WTC11 (cell line): ENCODE data around the gene TXNRD2. TPM values are rescaled to one million over a fixed set of nuclear protein-coding genes. Genes with fewer than 3 reads are reported as not detected.

ENCODE experiments used
- ATAC-seq: fragments of 200-7000 bp; cut with Tn5 transposase; 2 replicates; pipeline ENCODE4 v1.10.0; 2021; ENCODE audit warnings: mild to moderate bottlenecking, moderate library complexity
- CTCF ChIA-PET: fragments of 300-600 bp; sonication (Branson Sonifier 250); formaldehyde crosslinking; loops from one replicate; lab custom pipeline; 2021; ENCODE audit warnings: antibody characterized with exemption; lab: Charles Lee
- POLR2A ChIA-PET: fragments of 350-600 bp; sonication (Branson Sonifier 250); formaldehyde crosslinking; loops from one replicate; lab custom pipeline; 2021; ENCODE audit warnings: antibody characterized with exemption; lab: Charles Lee
- DNase-seq: peaks from one replicate; pipeline ENCODE4 v3.0.0; 2021; ENCODE audit warnings: low spot score
- H3K27ac Mint-ChIP-seq: 2 replicates; pipeline ENCODE4 v1.8.0; 2021; ENCODE audit warnings: mixed read lengths
- H3K27me3 Mint-ChIP-seq: 2 replicates; pipeline ENCODE4 v1.8.0; 2021; ENCODE audit warnings: low read depth, mild to moderate bottlenecking, moderate library complexity, mixed read lengths
- H3K36me3 Mint-ChIP-seq: 2 replicates; pipeline ENCODE4 v1.8.0; 2021; ENCODE audit warnings: mixed read lengths
- H3K4me1 Mint-ChIP-seq: 2 replicates; pipeline ENCODE4 v1.8.0; 2022; ENCODE audit warnings: mixed read lengths
- H3K4me3 Mint-ChIP-seq: 2 replicates; pipeline ENCODE4 v1.8.0; 2021; ENCODE audit warnings: mild to moderate bottlenecking, moderate library complexity, mixed read lengths
- H3K9me3 Mint-ChIP-seq: 2 replicates; pipeline ENCODE4 v1.8.0; 2021; ENCODE audit warnings: mixed read lengths
- AR ChIP-seq: fragments of 250-450 bp; sonication (Bioruptor Pico); IDR thresholded peaks from 2 replicates; pipeline ENCODE4 v1.9.0; 2021; ENCODE audit warnings: mild to moderate bottlenecking
- CREM ChIP-seq: sonication (generic); formaldehyde crosslinking; IDR thresholded peaks from 2 replicates; pipeline ENCODE4 v1.8.1; 2022; ENCODE audit warnings: mild to moderate bottlenecking, missing genetic modification reagents, moderate library complexity
- E2F1 ChIP-seq: sonication (generic); formaldehyde crosslinking; IDR thresholded peaks from 2 replicates; pipeline ENCODE4 v1.8.0; 2022; ENCODE audit warnings: mild to moderate bottlenecking, missing genetic modification reagents
- EMX1 ChIP-seq: fragments of 250-450 bp; sonication (Bioruptor Pico); IDR thresholded peaks from 2 replicates; pipeline ENCODE4 v1.8.0; 2021; ENCODE audit warnings: mild to moderate bottlenecking
- FOXJ3 ChIP-seq: sonication (generic); formaldehyde crosslinking; IDR thresholded peaks from 2 replicates; pipeline ENCODE4 v1.9.0; 2021; ENCODE audit warnings: missing genetic modification reagents, mild to moderate bottlenecking, borderline replicate concordance
- FOXP1 ChIP-seq: sonication (generic); formaldehyde crosslinking; IDR thresholded peaks from 2 replicates; pipeline ENCODE4 v1.8.0; 2022; ENCODE audit warnings: missing genetic modification reagents, mild to moderate bottlenecking, moderate library complexity, borderline replicate concordance
- GTF2I ChIP-seq: fragments of 250-450 bp; sonication (Bioruptor Pico); conservative IDR thresholded peaks from 2 replicates; pipeline ENCODE4 v1.4.0; 2021; ENCODE audit warnings: mild to moderate bottlenecking
- IRF1 ChIP-seq: sonication (generic); formaldehyde crosslinking; IDR thresholded peaks from 2 replicates; pipeline ENCODE4 v1.8.0; 2023; ENCODE audit warnings: missing genetic modification reagents
- MXD4 ChIP-seq: fragments of 250-450 bp; sonication (Bioruptor Pico); IDR thresholded peaks from 2 replicates; pipeline ENCODE4 v1.8.0; 2021; ENCODE audit warnings: mild to moderate bottlenecking, moderate library complexity, borderline replicate concordance
- PREB ChIP-seq: sonication (generic); formaldehyde crosslinking; IDR thresholded peaks from 2 replicates; pipeline ENCODE4 v1.8.1; 2022; ENCODE audit warnings: mild to moderate bottlenecking, missing genetic modification reagents, moderate library complexity, borderline replicate concordance
- USF2 ChIP-seq: sonication (generic); formaldehyde crosslinking; IDR thresholded peaks from 2 replicates; pipeline ENCODE4 v1.8.1; 2023; ENCODE audit warnings: mild to moderate bottlenecking, missing genetic modification reagents, moderate library complexity
- ZNF121 ChIP-seq: sonication (generic); formaldehyde crosslinking; IDR thresholded peaks from 2 replicates; pipeline ENCODE4 v1.8.0; 2023; ENCODE audit warnings: missing genetic modification reagents
- ZNF219 ChIP-seq: sonication (generic); formaldehyde crosslinking; IDR thresholded peaks from 2 replicates; pipeline ENCODE4 v1.8.0; 2023; ENCODE audit warnings: missing genetic modification reagents, mild to moderate bottlenecking, borderline replicate concordance
- ZNF416 ChIP-seq: fragments of 250-450 bp; sonication (Bioruptor Pico); IDR thresholded peaks from 2 replicates; pipeline ENCODE4 v1.9.0; 2021; ENCODE audit warnings: mild to moderate bottlenecking, inconsistent platforms
- ZNF671 ChIP-seq: fragments of 250-450 bp; sonication (Bioruptor Pico); IDR thresholded peaks from 2 replicates; pipeline ENCODE4 v1.8.0; 2021; ENCODE audit warnings: mild to moderate bottlenecking
- total RNA-seq: library from RNA; stranded (reverse); gene quantifications from 3 replicates; pipeline ENCODE4 v1.2.3, GENCODE V29; 2021
- TF ChIP-seq, protein P1 (sequence below): fragments of 250-450 bp; sonication (Bioruptor Pico); IDR thresholded peaks from 2 replicates; pipeline ENCODE4 v1.9.0; 2021; ENCODE audit warnings: moderate library complexity, mild to moderate bottlenecking, inconsistent platforms, borderline replicate concordance
- TF ChIP-seq, protein P2 (sequence below): sonication (generic); formaldehyde crosslinking; IDR thresholded peaks from 2 replicates; pipeline ENCODE4 v1.8.0; 2022; ENCODE audit warnings: mild to moderate bottlenecking, missing genetic modification reagents
- TF ChIP-seq, protein P3 (sequence below): sonication (generic); formaldehyde crosslinking; conservative IDR thresholded peaks from 2 replicates; pipeline ENCODE4 v1.8.1; 2022; ENCODE audit warnings: mild to moderate bottlenecking, missing genetic modification reagents
- TF ChIP-seq, protein P4 (sequence below): fragments of 250-450 bp; sonication (Bioruptor Pico); IDR thresholded peaks from 2 replicates; pipeline ENCODE4 v1.9.0; 2021; ENCODE audit warnings: mild to moderate bottlenecking, borderline replicate concordance

The TXNRD2 gene
- total RNA-seq, 1 experiment from 2014 or later: 15.9 TPM

- no peak for TF ChIP-seq AR (CRISPR knock-in tag)
Observed at GRCh38 chr22:19898831-19899567, 42.6 kb downstream of the TXNRD2 start (continued).

DNA sequence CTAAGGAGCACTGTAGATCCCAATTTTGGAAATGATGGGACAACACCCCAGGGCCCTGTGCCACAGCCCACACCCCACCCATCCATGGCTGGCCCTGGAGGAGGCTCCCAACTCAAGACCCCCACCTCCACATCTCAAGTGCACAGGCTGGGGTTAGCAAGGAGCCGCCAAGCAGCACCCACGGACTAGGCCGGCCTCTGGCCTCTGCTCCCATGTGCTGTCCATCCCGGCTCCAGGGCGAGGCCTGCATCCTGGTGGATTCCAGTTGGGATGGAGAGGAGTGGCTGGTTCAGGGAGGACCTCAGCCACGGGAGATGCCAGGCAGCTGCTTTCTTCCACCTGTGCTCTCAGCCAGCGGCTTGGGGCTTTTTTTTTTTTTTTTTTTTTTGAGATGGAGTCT lies 43.5 kb downstream of the TXNRD2 start:
- Mint-ChIP-seq H3K4me3 (no peak overlapping the region), H3K4me1 (peaks cover 6% of the 10 kb centered on the region), H3K36me3 (no peaks in the 10 kb centered on the region), H3K27ac (no peak overlapping the region), H3K9me3 (no peaks in the 10 kb centered on the region), H3K27me3 (no peaks in the 10 kb centered on the region)
- CTCF ChIA-PET: interaction anchor here (3.6 kb wide), 1 partner anchor 12 kb away, joined by 21 read pairs; no protein-coding TSS in a partner anchor
- no peak for ATAC-seq
- POLR2A ChIA-PET: interaction anchor here (0.6 kb wide), 1 partner anchor 175 kb away, joined by 4 read pairs; no protein-coding TSS in a partner anchor
- no peak for DNase-seq
- TF ChIP-seq FOXJ3 (no peak), GTF2I (CRISPR knock-in tag) (no peak), ZNF121 (CRISPR knock-in tag) (no peak), ZNF671 (CRISPR knock-in tag) (no peak), FOXP1 (no peak), PREB (no peak), CREM (CRISPR knock-in tag) (no peak), EMX1 (CRISPR knock-in tag) (no peak), MXD4 (CRISPR knock-in tag) (no peak), ZNF219 (CRISPR knock-in tag) (no peak), USF2 (CRISPR knock-in tag) (no peak), E2F1 (CRISPR knock-in tag) (no peak), ZNF416 (no peak), IRF1 (CRISPR knock-in tag) (no peak)
- TF ChIP-seq, protein P1, sequence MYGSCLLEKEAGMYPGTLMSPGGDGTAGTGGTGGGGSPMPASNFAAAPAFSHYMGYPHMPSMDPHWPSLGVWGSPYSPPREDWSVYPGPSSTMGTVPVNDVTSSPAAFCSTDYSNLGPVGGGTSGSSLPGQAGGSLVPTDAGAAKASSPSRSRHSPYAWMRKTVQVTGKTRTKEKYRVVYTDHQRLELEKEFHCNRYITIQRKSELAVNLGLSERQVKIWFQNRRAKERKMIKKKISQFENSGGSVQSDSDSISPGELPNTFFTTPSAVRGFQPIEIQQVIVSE (CRISPR knock-in tag): no peak
- TF ChIP-seq, protein P2, sequence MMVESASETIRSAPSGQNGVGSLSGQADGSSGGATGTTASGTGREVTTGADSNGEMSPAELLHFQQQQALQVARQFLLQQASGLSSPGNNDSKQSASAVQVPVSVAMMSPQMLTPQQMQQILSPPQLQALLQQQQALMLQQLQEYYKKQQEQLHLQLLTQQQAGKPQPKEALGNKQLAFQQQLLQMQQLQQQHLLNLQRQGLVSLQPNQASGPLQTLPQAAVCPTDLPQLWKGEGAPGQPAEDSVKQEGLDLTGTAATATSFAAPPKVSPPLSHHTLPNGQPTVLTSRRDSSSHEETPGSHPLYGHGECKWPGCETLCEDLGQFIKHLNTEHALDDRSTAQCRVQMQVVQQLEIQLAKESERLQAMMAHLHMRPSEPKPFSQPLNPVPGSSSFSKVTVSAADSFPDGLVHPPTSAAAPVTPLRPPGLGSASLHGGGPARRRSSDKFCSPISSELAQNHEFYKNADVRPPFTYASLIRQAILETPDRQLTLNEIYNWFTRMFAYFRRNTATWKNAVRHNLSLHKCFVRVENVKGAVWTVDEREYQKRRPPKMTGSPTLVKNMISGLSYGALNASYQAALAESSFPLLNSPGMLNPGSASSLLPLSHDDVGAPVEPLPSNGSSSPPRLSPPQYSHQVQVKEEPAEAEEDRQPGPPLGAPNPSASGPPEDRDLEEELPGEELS (CRISPR knock-in tag): no peak
- TF ChIP-seq, protein P3, sequence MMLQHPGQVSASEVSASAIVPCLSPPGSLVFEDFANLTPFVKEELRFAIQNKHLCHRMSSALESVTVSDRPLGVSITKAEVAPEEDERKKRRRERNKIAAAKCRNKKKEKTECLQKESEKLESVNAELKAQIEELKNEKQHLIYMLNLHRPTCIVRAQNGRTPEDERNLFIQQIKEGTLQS: no peak
- TF ChIP-seq, protein P4, sequence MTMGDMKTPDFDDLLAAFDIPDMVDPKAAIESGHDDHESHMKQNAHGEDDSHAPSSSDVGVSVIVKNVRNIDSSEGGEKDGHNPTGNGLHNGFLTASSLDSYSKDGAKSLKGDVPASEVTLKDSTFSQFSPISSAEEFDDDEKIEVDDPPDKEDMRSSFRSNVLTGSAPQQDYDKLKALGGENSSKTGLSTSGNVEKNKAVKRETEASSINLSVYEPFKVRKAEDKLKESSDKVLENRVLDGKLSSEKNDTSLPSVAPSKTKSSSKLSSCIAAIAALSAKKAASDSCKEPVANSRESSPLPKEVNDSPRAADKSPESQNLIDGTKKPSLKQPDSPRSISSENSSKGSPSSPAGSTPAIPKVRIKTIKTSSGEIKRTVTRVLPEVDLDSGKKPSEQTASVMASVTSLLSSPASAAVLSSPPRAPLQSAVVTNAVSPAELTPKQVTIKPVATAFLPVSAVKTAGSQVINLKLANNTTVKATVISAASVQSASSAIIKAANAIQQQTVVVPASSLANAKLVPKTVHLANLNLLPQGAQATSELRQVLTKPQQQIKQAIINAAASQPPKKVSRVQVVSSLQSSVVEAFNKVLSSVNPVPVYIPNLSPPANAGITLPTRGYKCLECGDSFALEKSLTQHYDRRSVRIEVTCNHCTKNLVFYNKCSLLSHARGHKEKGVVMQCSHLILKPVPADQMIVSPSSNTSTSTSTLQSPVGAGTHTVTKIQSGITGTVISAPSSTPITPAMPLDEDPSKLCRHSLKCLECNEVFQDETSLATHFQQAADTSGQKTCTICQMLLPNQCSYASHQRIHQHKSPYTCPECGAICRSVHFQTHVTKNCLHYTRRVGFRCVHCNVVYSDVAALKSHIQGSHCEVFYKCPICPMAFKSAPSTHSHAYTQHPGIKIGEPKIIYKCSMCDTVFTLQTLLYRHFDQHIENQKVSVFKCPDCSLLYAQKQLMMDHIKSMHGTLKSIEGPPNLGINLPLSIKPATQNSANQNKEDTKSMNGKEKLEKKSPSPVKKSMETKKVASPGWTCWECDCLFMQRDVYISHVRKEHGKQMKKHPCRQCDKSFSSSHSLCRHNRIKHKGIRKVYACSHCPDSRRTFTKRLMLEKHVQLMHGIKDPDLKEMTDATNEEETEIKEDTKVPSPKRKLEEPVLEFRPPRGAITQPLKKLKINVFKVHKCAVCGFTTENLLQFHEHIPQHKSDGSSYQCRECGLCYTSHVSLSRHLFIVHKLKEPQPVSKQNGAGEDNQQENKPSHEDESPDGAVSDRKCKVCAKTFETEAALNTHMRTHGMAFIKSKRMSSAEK (CRISPR knock-in tag): no peak
